GM10266 (cell line): ENCODE results near the gene LMAN1L.

Experiments used
- DNase-seq: peaks from one replicate; pipeline ENCODE4 v3.0.0; 2012; ENCODE audit errors: extremely low spot score
- TF ChIP-seq, protein P1 (sequence below): IDR thresholded peaks from 2 replicates; pipeline ENCODE4 v1.5.1; 2012; ENCODE audit warnings: mild to moderate bottlenecking, low read depth; ENCODE audit not compliant: control insufficient read depth, insufficient read depth; ENCODE audit errors: missing control alignments

Gene LMAN1L

GRCh38 chr15:74826921-74827320 is 14.3 kb downstream of the LMAN1L start:
- TF ChIP-seq, protein P1, sequence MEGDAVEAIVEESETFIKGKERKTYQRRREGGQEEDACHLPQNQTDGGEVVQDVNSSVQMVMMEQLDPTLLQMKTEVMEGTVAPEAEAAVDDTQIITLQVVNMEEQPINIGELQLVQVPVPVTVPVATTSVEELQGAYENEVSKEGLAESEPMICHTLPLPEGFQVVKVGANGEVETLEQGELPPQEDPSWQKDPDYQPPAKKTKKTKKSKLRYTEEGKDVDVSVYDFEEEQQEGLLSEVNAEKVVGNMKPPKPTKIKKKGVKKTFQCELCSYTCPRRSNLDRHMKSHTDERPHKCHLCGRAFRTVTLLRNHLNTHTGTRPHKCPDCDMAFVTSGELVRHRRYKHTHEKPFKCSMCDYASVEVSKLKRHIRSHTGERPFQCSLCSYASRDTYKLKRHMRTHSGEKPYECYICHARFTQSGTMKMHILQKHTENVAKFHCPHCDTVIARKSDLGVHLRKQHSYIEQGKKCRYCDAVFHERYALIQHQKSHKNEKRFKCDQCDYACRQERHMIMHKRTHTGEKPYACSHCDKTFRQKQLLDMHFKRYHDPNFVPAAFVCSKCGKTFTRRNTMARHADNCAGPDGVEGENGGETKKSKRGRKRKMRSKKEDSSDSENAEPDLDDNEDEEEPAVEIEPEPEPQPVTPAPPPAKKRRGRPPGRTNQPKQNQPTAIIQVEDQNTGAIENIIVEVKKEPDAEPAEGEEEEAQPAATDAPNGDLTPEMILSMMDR: no peak
- DNase-seq: no peak

DNA sequence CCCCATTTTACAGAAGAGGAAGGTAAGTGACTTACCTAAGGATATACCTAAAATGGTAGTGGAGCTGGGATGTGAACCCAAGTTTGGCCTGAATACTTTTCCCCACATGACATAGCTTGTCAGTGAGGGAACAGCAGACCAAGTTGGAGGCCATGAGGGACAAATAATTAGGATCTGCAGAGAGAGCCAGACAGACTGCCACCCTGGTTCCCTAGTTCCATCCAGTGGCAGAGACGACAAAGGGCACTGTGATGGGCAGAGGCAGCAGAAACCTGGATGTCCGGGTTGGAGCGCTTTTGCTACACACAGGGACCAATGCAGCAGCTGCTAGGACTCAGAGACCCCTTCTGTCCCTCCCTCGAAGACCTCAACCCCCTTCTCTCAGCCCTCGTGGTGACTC is 15.0 kb downstream of the LMAN1L start:
- TF ChIP-seq, protein P1: no peak
- no peak for DNase-seq

DNA sequence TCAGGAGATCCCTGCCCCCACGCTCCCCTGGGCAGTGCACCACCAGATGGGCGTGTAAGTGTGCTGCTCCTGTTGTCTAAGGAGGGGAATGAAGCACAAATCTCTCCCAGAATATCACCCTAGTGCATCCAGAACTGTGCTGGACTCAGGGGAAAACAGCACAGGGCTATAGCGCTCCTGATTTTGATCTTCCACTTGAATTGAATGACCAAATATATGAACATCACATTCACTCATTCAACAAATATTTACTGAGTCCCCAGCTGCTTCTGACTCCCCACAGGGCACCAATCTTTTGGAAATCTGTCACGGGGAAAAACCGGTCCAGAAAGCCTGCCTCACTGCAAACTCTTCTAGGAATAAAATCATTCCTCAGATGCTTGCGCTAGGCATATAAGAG is 16.2 kb downstream of the LMAN1L start:
- DNase-seq: no peak
- TF ChIP-seq, protein P1: no peak

DNA sequence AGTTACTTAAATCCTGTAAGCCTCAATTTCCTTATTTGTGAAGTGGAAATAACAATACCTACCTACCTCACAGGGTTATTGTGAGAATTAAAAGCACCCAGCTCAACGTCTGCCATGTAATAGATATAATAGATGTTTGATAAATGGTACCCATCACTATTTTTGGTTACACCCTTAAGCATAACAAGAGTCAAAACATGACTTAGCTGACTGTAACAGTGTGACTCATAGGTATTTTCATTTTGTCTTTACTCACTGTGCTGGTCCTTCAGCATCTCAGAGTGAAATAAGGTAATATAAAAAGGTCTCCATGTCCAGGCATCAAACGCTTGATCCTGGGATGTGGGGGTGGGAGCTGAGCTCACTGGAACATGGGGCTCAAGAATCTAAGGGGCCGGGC is 16.9 kb downstream of the LMAN1L start:
- TF ChIP-seq, protein P1: no peak
- DNase-seq: no peak

DNA sequence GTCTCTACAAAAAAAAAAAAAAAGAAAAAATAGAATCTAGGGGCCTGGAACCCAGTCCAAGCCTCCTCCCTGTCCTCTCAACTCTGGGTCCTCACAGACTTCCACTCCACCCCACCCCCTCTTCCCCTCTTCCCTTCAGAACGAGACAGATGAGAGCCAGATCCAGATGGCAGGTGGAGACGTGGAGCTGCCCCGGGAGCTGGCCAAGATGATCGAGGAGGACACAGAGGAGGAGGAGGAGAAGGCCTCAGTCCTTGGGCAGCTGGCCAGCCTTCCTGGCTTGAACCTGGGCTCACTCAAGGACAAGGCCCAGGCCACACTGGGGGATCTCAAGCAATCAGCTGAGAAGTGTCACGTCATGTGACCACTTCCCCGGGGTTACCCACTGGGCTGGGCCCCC is 17.4 kb downstream of the LMAN1L start:
- TF ChIP-seq, protein P1: no peak

GRCh38 chr15:74830868-74831267 is 18.2 kb downstream of the LMAN1L start:
- DNase-seq: no peak
- TF ChIP-seq, protein P1: no peak

More for the DNA sequence above, 17.4 kb downstream of the LMAN1L start:
- DNase-seq: no peak

DNA sequence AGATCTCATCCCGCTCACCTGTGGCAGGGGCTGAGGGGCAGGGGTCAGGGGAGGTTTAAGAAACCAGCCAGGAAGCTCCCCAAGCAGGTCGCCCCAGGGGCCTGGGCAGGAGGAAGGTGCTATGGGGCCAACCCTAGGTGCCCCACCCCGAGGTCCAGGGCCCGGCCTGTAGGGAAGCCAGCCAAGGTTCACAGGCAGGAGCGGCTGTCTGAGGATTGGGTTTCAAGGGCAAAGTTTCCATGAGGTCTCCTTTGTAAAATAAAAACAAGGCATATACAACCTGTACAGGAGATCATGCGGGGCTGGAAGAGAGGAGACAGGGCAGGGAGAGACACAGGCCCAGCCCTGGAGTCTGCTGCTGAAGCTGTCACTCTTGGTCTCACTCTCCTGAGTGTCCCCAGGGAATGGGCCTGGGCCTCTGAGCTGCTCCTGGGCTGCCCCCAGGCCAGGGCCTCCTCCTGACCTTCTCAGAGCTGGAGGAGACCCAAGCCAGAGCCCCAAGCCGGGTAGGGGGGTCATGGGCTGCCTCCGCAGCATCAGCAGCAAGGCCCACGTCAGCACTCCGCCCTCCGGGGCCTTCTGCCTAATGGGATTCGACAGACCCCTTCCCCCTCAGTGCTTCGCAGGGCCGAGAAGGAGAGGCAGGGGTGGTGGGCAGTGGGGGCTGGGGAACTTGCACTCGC is 19.3 kb downstream of the LMAN1L start:
- no peak for DNase-seq
- TF ChIP-seq, protein P1: no peak
